Breast epithelium (tissue), 3 donors: Measurements from ENCODE around the gene STXBP2.

Source experiments
- POLR2A ChIP-seq: fragments of 450-650 bp; IDR thresholded peaks from one replicate; pipeline ENCODE4 v1.6.1; 2016; ENCODE audit warnings: antibody characterized with exemption, mild to moderate bottlenecking, moderate library complexity
- POLR2AphosphoS5 ChIP-seq, 3 donors: sonication (generic); formaldehyde crosslinking; IDR thresholded peaks; one replicate each; pipeline ENCODE4 v1.6.1; 2017; ENCODE audit warnings: antibody characterized with exemption in 3 of 3
- TF ChIP-seq, protein P1 (sequence below), 3 donors: fragments of 450-650 bp; IDR thresholded peaks; one replicate each; pipeline ENCODE4 v1.5.1; 2016 to 2017; ENCODE audit warnings: antibody characterized with exemption in 3 of 3, mild to moderate bottlenecking in 3 of 3, moderate library complexity in 3 of 3

DNA sequence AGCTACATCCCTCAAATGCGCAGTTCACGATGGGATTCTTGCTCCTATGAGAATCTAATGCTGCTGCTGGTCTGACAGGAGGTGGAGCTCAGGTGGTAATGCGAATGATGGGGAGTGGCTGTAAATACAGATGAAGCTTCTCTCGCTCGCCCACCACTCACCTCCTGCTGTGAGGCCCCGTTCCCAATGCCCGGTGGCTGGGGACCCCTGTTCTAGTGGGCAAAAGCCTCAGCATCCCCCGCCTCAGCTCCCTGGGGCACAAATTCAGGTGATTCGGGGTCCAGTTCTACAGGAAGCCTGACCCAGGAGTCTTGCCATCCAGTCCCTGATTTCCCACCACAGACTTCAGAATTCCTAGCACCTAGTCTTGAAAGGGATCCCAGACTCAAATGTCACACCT is 35.6 kb downstream of the STXBP2 start:
- TF ChIP-seq, protein P1, sequence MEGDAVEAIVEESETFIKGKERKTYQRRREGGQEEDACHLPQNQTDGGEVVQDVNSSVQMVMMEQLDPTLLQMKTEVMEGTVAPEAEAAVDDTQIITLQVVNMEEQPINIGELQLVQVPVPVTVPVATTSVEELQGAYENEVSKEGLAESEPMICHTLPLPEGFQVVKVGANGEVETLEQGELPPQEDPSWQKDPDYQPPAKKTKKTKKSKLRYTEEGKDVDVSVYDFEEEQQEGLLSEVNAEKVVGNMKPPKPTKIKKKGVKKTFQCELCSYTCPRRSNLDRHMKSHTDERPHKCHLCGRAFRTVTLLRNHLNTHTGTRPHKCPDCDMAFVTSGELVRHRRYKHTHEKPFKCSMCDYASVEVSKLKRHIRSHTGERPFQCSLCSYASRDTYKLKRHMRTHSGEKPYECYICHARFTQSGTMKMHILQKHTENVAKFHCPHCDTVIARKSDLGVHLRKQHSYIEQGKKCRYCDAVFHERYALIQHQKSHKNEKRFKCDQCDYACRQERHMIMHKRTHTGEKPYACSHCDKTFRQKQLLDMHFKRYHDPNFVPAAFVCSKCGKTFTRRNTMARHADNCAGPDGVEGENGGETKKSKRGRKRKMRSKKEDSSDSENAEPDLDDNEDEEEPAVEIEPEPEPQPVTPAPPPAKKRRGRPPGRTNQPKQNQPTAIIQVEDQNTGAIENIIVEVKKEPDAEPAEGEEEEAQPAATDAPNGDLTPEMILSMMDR (IDR thresholded peaks at IDR 0.05): no peak
- TF ChIP-seq POLR2AphosphoS5 (IDR thresholded peaks at IDR 0.05): no peak
- no peak for TF ChIP-seq POLR2A
